ENCODE data around the gene GRIP2.

- TF ChIP-seq CTCF (conservative IDR thresholded peaks at IDR 0.05 in 1 of 2, IDR thresholded peaks at IDR 0.05 in 1 of 2; ENCODE audit: low read depth in 1 of 2, low read length in 2 of 2) (no peak), EZH2 (IDR thresholded peaks at IDR 0.05; ENCODE audit: low read length, missing control alignments) (no peak)
Measured at GRCh38 chr3:14512281-14512941, 27.7 kb downstream of the GRIP2 start.
